ENCODE data around the gene EXOC2. TPM values are rescaled to one million over a fixed set of nuclear protein-coding genes. Genes with fewer than 3 reads are reported as not detected.

Gene EXOC2
- total and polyA plus RNA-seq, 2 donors (not counting 3 experiments of a cell fraction or from before 2014, with no cell fraction given) = 18.2 to 30.8 TPM

GRCh38 chr6:467671-468082, 225.3 kb downstream of the EXOC2 start:
- Histone ChIP-seq H4K20me1 (replicated peaks; ENCODE audit: control insufficient read depth, extremely low read depth, insufficient read depth, low read length) (no peaks in the 10 kb centered on the region), H2AFZ (ENCODE audit: low read depth, low read length) (no peak overlapping the region), H3K9me1 (replicated peaks; ENCODE audit: control insufficient read depth, extremely low read depth, insufficient read depth, low read length) (no peaks in the 10 kb centered on the region), H3K4me1 (ENCODE audit: control insufficient read depth, extremely low read depth, insufficient read depth, low read length) (no peaks in the 10 kb centered on the region), H3K36me3 (ENCODE audit: control insufficient read depth in 2 of 2, extremely low read depth in 1 of 2, insufficient read depth in 2 of 2, low read length in 2 of 2) (no peaks in the 10 kb centered on the region), H3K27me3 (ENCODE audit: control insufficient read depth in 2 of 2, insufficient read depth in 2 of 2, low read length in 2 of 2) (no peaks in the 10 kb centered on the region), H3K4me2 (ENCODE audit: insufficient read depth, low read length) (no peak overlapping the region), H3K4me3 (replicated peaks in 1 of 3; ENCODE audit: insufficient read depth in 1 of 3, low read depth in 1 of 3, low read length in 3 of 3) (no peak overlapping the region), H3K27ac (ENCODE audit: insufficient read depth, low read depth, low read length) (no peak overlapping the region), H3K9ac (replicated peaks; ENCODE audit: extremely low read depth, insufficient read depth, low read length) (no peak overlapping the region), H3K79me2 (ENCODE audit: control insufficient read depth, insufficient read depth, low read length) (no peaks in the 10 kb centered on the region), H3K9me3 (replicated peaks; ENCODE audit: control insufficient read depth, insufficient read depth, low read length) (no peaks in the 10 kb centered on the region)
- FAIRE-seq (no peak), DNase-seq (ENCODE audit: low read depth, low spot score) (no peak)
- CTCF ChIA-PET = no interaction called here
- intact Hi-C loops (cut with micrococcal nuclease) = no loop called here
- dilution Hi-C loops (cut with MboI; ENCODE audit: extremely low pct_ligation_motif_present, low sequenced_read_pairs) = no loop called here
- TF ChIP-seq MAX (IDR thresholded peaks at IDR 0.05; ENCODE audit: insufficient read depth, insufficient read length) (no peak), EZH2 (IDR thresholded peaks at IDR 0.05; ENCODE audit: borderline replicate concordance, low read depth, low read length, severe bottlenecking) (no peak), MYC (IDR thresholded peaks at IDR 0.05; ENCODE audit: low read depth, low read length) (no peak), POLR2AphosphoS5 (IDR thresholded peaks at IDR 0.05; ENCODE audit: insufficient read depth, low read depth, low read length) (no peak), POLR2A (IDR thresholded peaks at IDR 0.05; ENCODE audit: low read depth, low read length) (no peak), JUN (IDR thresholded peaks at IDR 0.05; ENCODE audit: borderline replicate concordance, insufficient read depth, insufficient read length, low read depth) (no peak), GATA2 (IDR thresholded peaks at IDR 0.05; ENCODE audit: insufficient read depth, insufficient read length, low read depth, low read length) (no peak)
- TF ChIP-seq, protein P1, sequence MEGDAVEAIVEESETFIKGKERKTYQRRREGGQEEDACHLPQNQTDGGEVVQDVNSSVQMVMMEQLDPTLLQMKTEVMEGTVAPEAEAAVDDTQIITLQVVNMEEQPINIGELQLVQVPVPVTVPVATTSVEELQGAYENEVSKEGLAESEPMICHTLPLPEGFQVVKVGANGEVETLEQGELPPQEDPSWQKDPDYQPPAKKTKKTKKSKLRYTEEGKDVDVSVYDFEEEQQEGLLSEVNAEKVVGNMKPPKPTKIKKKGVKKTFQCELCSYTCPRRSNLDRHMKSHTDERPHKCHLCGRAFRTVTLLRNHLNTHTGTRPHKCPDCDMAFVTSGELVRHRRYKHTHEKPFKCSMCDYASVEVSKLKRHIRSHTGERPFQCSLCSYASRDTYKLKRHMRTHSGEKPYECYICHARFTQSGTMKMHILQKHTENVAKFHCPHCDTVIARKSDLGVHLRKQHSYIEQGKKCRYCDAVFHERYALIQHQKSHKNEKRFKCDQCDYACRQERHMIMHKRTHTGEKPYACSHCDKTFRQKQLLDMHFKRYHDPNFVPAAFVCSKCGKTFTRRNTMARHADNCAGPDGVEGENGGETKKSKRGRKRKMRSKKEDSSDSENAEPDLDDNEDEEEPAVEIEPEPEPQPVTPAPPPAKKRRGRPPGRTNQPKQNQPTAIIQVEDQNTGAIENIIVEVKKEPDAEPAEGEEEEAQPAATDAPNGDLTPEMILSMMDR (IDR thresholded peaks at IDR 0.05; ENCODE audit: extremely low read depth in 1 of 2, insufficient read depth in 1 of 2, low read depth in 1 of 2, low read length in 2 of 2) = no peak
- no TSS peak for BruUV-seq (replicated peaks)
- POLR2A ChIA-PET = no interaction called here
